HepG2 (cell line): Measurements from ENCODE around the gene FAM53B. TPM values are rescaled to one million over a fixed set of nuclear protein-coding genes. Genes with fewer than 3 reads are reported as not detected.

Experiments
- ATAC-seq: fragments of 200-7000 bp; cut with Tn5 transposase; 3 replicates; pipeline ENCODE4 v1.9.1; 2020; ENCODE audit warnings: mild to moderate bottlenecking, moderate library complexity
- BruUV-seq: library from RNA; stranded (reverse); fragments of 400-500 nt; replicated peaks from 2 replicates; lab custom pipeline; 2021; lab: Mats Ljungman, UMichigan
- CTCF ChIA-PET: fragments of 300-600 bp; formaldehyde crosslinking; extraction: SDS; loops from one replicate; lab custom pipeline; 2021; ENCODE audit warnings: low total read pairs, inconsistent platforms, low intra/inter-chr PET ratio; lab: Yijun Ruan, JAX
- POLR2A ChIA-PET: fragments of 350-600 bp; sonication (Branson Sonifier 250); formaldehyde crosslinking; loops from one replicate; lab custom pipeline; 2020; ENCODE audit warnings: antibody characterized with exemption, inconsistent platforms; lab: Yijun Ruan, JAX
- DNase-seq: peaks from one replicate; pipeline ENCODE4 v3.0.0-alpha.2; 2015; ENCODE audit warnings: low spot score
- FAIRE-seq: peaks from 3 replicates; lab custom pipeline; 2011; peaks lifted over from hg19 to GRCh38; lab: Jason Lieb, UNC
- H2AFZ ChIP-seq: one replicate; pipeline ENCODE4 v1.6.1; 2011; ENCODE audit warnings: low read length, inconsistent platforms
- H3K27ac ChIP-seq: fragments of 300-600 bp; 3 replicates; pipeline ENCODE4 v1.8.0; 2011; ENCODE audit warnings: mixed run types, mild to moderate bottlenecking, mixed read lengths, low read length, inconsistent platforms; ENCODE audit not compliant: insufficient read depth; ENCODE audit errors: extremely low read length
- H3K27me3 ChIP-seq, 2 experiments: fragments of 200-600 bp in 1 of 2; 2 replicates in 1 of 2; 3 replicates in 1 of 2; pipeline versions ENCODE4 v1.6.0 to v1.8.0; 2011; ENCODE audit warnings: low read length in 2 of 2, mild to moderate bottlenecking in 2 of 2, moderate library complexity in 2 of 2, inconsistent platforms in 1 of 2; ENCODE audit not compliant: insufficient read depth in 2 of 2, control insufficient read depth in 1 of 2
- H3K36me3 ChIP-seq, 2 experiments: fragments of 200-600 bp in 1 of 2; replicated peaks in 1 of 2; 2 replicates in 1 of 2; 3 replicates in 1 of 2; pipeline versions ENCODE4 v1.5.1 to v1.8.0; 2011; ENCODE audit warnings: low read length in 2 of 2, inconsistent platforms in 1 of 2; ENCODE audit not compliant: insufficient read depth in 2 of 2, control insufficient read depth in 1 of 2
- H3K4me1 ChIP-seq: 2 replicates; pipeline ENCODE4 v1.5.1; 2012; ENCODE audit warnings: low read length, inconsistent platforms; ENCODE audit not compliant: insufficient read depth
- H3K4me2 ChIP-seq: 2 replicates; pipeline ENCODE4 v1.6.0; 2011; ENCODE audit warnings: low read depth, low read length, inconsistent platforms
- H3K4me3 ChIP-seq, 3 experiments: fragments of 200-600 bp in 1 of 3; sonication (generic), shearing (Covaris generic) in 1 of 3; replicated peaks in 1 of 3; 2 replicates each; pipeline ENCODE4 v1.5.1; 2011 to 2016; ENCODE audit warnings: low read length in 3 of 3, inconsistent platforms in 2 of 3, low read depth in 2 of 3, mild to moderate bottlenecking in 2 of 3, control low read depth in 1 of 3, mixed read lengths in 1 of 3; ENCODE audit not compliant: insufficient read depth in 1 of 3
- H3K79me2 ChIP-seq: one replicate; pipeline ENCODE4 v1.6.1; 2011; ENCODE audit warnings: low read length, inconsistent platforms; ENCODE audit not compliant: insufficient read depth
- H3K9ac ChIP-seq: 2 replicates; pipeline ENCODE4 v1.6.0; 2011; ENCODE audit warnings: mild to moderate bottlenecking, low read depth, low read length, inconsistent platforms; ENCODE audit not compliant: insufficient read depth
- H3K9me3 ChIP-seq: 2 replicates; pipeline ENCODE4 v1.5.1; 2012; ENCODE audit warnings: mild to moderate bottlenecking, low read length
- H4K20me1 ChIP-seq: 2 replicates; pipeline ENCODE4 v1.6.0; 2011; ENCODE audit warnings: inconsistent platforms, mild to moderate bottlenecking, low read length, moderate library complexity; ENCODE audit not compliant: insufficient read depth
- AHR ChIP-seq: IDR thresholded peaks from 2 replicates; pipeline ENCODE4 v1.6.1; 2018; ENCODE audit warnings: missing genetic modification reagents, missing compliant biosample characterization
- CBX5 ChIP-seq: sonication (generic); formaldehyde crosslinking; IDR thresholded peaks from 2 replicates; pipeline ENCODE4 v1.4.0; 2020; ENCODE audit warnings: missing genetic modification reagents, borderline replicate concordance
- HIC2 ChIP-seq: sonication (generic); formaldehyde crosslinking; IDR thresholded peaks from 2 replicates; pipeline ENCODE4 v1.9.0; 2022; ENCODE audit warnings: low read depth, missing genetic modification reagents
- U2AF2 ChIP-seq: fragments of 200-400 bp; formaldehyde crosslinking; IDR thresholded peaks from 2 replicates; pipeline ENCODE4 v1.6.1; 2017; ENCODE audit warnings: low read depth, mild to moderate bottlenecking, low read length
- ZBTB4 ChIP-seq: sonication (generic); formaldehyde crosslinking; IDR thresholded peaks from 2 replicates; pipeline ENCODE4 v1.4.0; 2020; ENCODE audit warnings: missing genetic modification reagents, mild to moderate bottlenecking, borderline replicate concordance
- ZBTB7A ChIP-seq: sonication (generic); formaldehyde crosslinking; IDR thresholded peaks from 2 replicates; pipeline ENCODE4 v1.8.0; 2022; ENCODE audit warnings: mild to moderate bottlenecking, missing genetic modification reagents
- ZFYVE20 ChIP-seq: sonication (generic); formaldehyde crosslinking; IDR thresholded peaks from 2 replicates; pipeline ENCODE4 v1.8.0; 2023; ENCODE audit warnings: low read depth, mild to moderate bottlenecking, moderate library complexity, missing genetic modification reagents, borderline replicate concordance
- WGBS: methylation state at CpG from one replicate; pipeline ENCODE4 v1.1.6; 2017; ENCODE audit warnings: low lambda C conversion rate; 5-methylcytosine and 5-hydroxymethylcytosine counted together
- in situ Hi-C: cut with HindIII; loops from 2 replicates; pipeline ENCODE4 v1.10.0; 2017; ENCODE audit warnings: low pct_unique_long_range_greater_than_20kb; ENCODE audit not compliant: extremely low pct_ligation_motif_present
- intact Hi-C: fragments of 100-400 bp; cut with micrococcal nuclease; formaldehyde crosslinking; loops from one replicate; pipeline ENCODE4 v1.10.0; 2022; ENCODE audit not compliant: unreplicated experiment
- polyA plus RNA-seq, 8 experiments: library from polyadenylated mRNA; depleted of rRNA in 3 of 8; stranded (reverse) in 7 of 8; unstranded in 1 of 8; fragments of >200 nt; fragmentation: Illumina TruSeq in 4 of 8; extraction: Trizol in 4 of 8; gene quantifications; 2 replicates each; pipeline versions ENCODE4 v1.2.1 to v1.2.3, GENCODE V29; 2011 to 2016; ENCODE audit warnings: low read depth in 4 of 8, missing spikeins in 1 of 8, mixed read lengths in 1 of 8; ENCODE audit not compliant: insufficient read depth in 1 of 8
- total RNA-seq, 5 experiments: library from RNA; depleted of rRNA; stranded (reverse); fragments of >200 nt; fragmentation: Illumina TruSeq; extraction: Trizol; gene quantifications; 2 replicates each; pipeline ENCODE4 v1.2.3, GENCODE V29; 2016; ENCODE audit warnings: low read depth in 1 of 5
- TF ChIP-seq, protein P1 (sequence below): sonication (generic); formaldehyde crosslinking; IDR thresholded peaks from 2 replicates; pipeline ENCODE4 v1.4.0; 2020; ENCODE audit warnings: missing genetic modification reagents

FAM53B gene
- total and polyA plus RNA-seq, 2 of the 13 experiments (the other 11 are each of a cell fraction or from before 2014, with no cell fraction given), result 6.4 to 19.3 TPM

DNA sequence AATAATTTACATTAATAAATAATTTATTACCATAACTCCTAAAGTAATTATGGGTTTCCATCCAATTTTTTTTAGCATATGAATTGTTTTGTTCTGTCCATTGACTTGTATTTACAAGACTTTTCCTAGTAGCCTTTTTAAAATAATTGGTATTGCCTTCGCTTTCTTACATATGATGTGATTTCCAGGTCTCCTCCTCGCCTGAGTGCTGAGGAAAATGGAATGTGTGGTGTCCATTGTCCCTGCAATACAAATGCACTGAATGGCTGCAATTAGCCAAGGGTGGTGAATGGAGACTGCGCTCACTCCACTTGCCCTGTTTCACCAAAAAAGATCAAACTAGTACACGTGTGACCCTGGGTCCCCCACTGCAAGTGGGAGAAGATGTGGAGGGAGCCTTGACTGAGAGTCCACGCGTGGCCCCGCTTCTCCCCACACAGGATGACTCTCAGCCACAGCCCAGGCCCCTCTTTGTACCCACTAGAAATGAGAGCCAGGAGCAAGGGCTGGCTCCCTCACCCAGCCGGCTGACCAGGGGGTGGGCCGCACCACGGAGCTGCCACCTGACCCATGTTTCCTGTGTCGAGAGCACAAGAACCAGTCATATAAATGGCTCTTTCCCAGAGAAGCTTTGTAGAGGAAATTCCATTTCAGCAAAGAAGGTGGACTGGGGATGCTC lies 52.6 kb downstream of the FAM53B start:
- no peak overlapping the region for H3K4me2 ChIP-seq
- TF ChIP-seq HIC2 (CRISPR knock-in tag), result no peak
- TF ChIP-seq U2AF2, result no peak
- TF ChIP-seq, all 625 proteins: peak for 0
- ATAC-seq (no peak), DNase-seq (no peak), FAIRE-seq (no peak)
- H3K36me3 ChIP-seq, result peaks cover 12 to 42% of the 10 kb centered on the region in 2 experiments
- no peaks in the 10 kb centered on the region for H3K4me1 ChIP-seq
- ChIA-PET CTCF (no interaction called here), POLR2A (no interaction called here)
- no TSS peak for BruUV-seq
- H3K4me3 ChIP-seq, result no peak overlapping the region
- no peak overlapping the region for H3K9ac ChIP-seq
- WGBS, result 94% methylated on average over 10 of the region's 11 CpGs
- H3K9me3 ChIP-seq, result no peaks in the 10 kb centered on the region
- no peak overlapping the region for H2AFZ ChIP-seq
- in situ Hi-C loops, result no loop called here
- H3K27me3 ChIP-seq, result no peaks in the 10 kb centered on the region
- H4K20me1 ChIP-seq, result no peaks in the 10 kb centered on the region
- H3K79me2 ChIP-seq, result no peaks in the 10 kb centered on the region
- intact Hi-C loops, result no loop called here
- H3K27ac ChIP-seq, result no peak overlapping the region

DNA sequence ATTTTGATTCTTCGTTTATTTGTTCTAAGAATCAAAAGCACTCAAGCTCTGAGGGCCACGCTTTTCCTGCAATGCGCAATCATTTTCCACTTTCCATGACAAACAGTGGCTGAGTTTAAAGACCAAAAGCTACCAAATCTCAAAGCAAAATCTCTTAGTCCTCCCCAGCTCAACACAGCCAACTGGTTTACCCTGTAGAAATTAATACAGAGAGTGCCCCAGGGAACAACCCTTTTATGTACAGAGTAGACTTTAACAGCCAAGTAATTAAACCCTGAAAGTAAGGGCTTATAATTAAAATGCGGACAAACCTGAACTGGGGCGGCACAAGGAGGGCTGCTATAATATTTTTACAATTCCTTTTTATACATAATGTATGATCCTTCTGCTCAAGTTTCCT lies 53.2 kb downstream of the FAM53B start:
- ChIA-PET POLR2A (no interaction called here), CTCF (no interaction called here)
- Histone ChIP-seq H4K20me1 (no peaks in the 10 kb centered on the region), H3K4me2 (no peak overlapping the region), H3K4me3 (no peak overlapping the region), H3K4me1 (no peaks in the 10 kb centered on the region), H2AFZ (no peak overlapping the region), H3K27me3 (no peaks in the 10 kb centered on the region), H3K9ac (no peak overlapping the region), H3K9me3 (no peaks in the 10 kb centered on the region), H3K79me2 (no peaks in the 10 kb centered on the region), H3K36me3 (peaks cover 12 to 37% of the 10 kb centered on the region in 2 experiments), H3K27ac (no peak overlapping the region)
- FAIRE-seq, result no peak
- ATAC-seq, result no peak
- intact Hi-C loops (no loop called here), in situ Hi-C loops (no loop called here)
- no TSS peak for BruUV-seq
- 96% methylated on average over 5 of the region's 5 CpGs for WGBS
- no peak for DNase-seq
- TF ChIP-seq ZFYVE20 (CRISPR knock-in tag) (no peak), CBX5 (CRISPR knock-in tag) (no peak), ZBTB4 (CRISPR knock-in tag) (no peak), ZBTB7A (CRISPR knock-in tag) (no peak), AHR (CRISPR knock-in tag) (no peak)
- TF ChIP-seq, protein P1, sequence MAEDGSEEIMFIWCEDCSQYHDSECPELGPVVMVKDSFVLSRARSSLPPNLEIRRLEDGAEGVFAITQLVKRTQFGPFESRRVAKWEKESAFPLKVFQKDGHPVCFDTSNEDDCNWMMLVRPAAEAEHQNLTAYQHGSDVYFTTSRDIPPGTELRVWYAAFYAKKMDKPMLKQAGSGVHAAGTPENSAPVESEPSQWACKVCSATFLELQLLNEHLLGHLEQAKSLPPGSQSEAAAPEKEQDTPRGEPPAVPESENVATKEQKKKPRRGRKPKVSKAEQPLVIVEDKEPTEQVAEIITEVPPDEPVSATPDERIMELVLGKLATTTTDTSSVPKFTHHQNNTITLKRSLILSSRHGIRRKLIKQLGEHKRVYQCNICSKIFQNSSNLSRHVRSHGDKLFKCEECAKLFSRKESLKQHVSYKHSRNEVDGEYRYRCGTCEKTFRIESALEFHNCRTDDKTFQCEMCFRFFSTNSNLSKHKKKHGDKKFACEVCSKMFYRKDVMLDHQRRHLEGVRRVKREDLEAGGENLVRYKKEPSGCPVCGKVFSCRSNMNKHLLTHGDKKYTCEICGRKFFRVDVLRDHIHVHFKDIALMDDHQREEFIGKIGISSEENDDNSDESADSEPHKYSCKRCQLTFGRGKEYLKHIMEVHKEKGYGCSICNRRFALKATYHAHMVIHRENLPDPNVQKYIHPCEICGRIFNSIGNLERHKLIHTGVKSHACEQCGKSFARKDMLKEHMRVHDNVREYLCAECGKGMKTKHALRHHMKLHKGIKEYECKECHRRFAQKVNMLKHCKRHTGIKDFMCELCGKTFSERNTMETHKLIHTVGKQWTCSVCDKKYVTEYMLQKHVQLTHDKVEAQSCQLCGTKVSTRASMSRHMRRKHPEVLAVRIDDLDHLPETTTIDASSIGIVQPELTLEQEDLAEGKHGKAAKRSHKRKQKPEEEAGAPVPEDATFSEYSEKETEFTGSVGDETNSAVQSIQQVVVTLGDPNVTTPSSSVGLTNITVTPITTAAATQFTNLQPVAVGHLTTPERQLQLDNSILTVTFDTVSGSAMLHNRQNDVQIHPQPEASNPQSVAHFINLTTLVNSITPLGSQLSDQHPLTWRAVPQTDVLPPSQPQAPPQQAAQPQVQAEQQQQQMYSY (CRISPR knock-in tag), result no peak
